HepG2 (cell line): ENCODE measurements around the gene OR6C2. TPM values are rescaled to one million over a fixed set of nuclear protein-coding genes. Genes with fewer than 3 reads are reported as not detected.

Experiments
- AGO2 ChIP-seq: fragments of 200-400 bp; formaldehyde crosslinking; optimal IDR thresholded peaks from 2 replicates; pipeline ENCODE3; 2017; ENCODE audit warnings: mild to moderate bottlenecking, low read depth, low read length, moderate library complexity
- ESRRA ChIP-seq: sonication (generic); formaldehyde crosslinking; IDR thresholded peaks from 2 replicates; pipeline ENCODE4 v1.5.1; 2020; ENCODE audit warnings: mild to moderate bottlenecking, low read depth, missing genetic modification reagents
- HES4 ChIP-seq: sonication (generic); formaldehyde crosslinking; IDR thresholded peaks from 2 replicates; pipeline ENCODE4 v1.9.0; 2021; ENCODE audit warnings: mild to moderate bottlenecking, missing genetic modification reagents, borderline replicate concordance
- IKZF1 ChIP-seq: fragments of 450-650 bp; IDR thresholded peaks from 2 replicates; pipeline ENCODE4 v1.7.1; 2016
- PCBP1 ChIP-seq: fragments of 200-400 bp; formaldehyde crosslinking; IDR thresholded peaks from 2 replicates; pipeline ENCODE4 v1.6.1; 2017; ENCODE audit warnings: mild to moderate bottlenecking, low read depth, low read length, borderline replicate concordance
- SOX5 ChIP-seq: IDR thresholded peaks from 2 replicates; pipeline ENCODE4 v1.6.1; 2016; ENCODE audit warnings: borderline replicate concordance
- SP5 ChIP-seq: IDR thresholded peaks from 2 replicates; pipeline ENCODE4 v1.6.1; 2016; ENCODE audit warnings: low read depth, borderline replicate concordance
- TBP ChIP-seq: sonication (generic); formaldehyde crosslinking; IDR thresholded peaks from 2 replicates; pipeline ENCODE4 v1.5.0; 2020; ENCODE audit warnings: missing genetic modification reagents
- U2AF2 ChIP-seq: fragments of 200-400 bp; formaldehyde crosslinking; IDR thresholded peaks from 2 replicates; pipeline ENCODE4 v1.6.1; 2017; ENCODE audit warnings: low read depth, mild to moderate bottlenecking, low read length
- ZKSCAN1 ChIP-seq: fragments of 150-350 bp; IDR thresholded peaks from 2 replicates; pipeline ENCODE4 v1.6.1; 2014; ENCODE audit warnings: low read length
- ZMYM2 ChIP-seq: sonication (generic); formaldehyde crosslinking; IDR thresholded peaks from 2 replicates; pipeline ENCODE4 v1.8.0; 2022; ENCODE audit warnings: mild to moderate bottlenecking, missing genetic modification reagents
- ZNF292 ChIP-seq: sonication (generic); formaldehyde crosslinking; IDR thresholded peaks from 2 replicates; pipeline ENCODE4 v1.8.1; 2022; ENCODE audit warnings: mild to moderate bottlenecking, low read depth, missing genetic modification reagents, borderline replicate concordance
- ZNF337 ChIP-seq: sonication (generic); formaldehyde crosslinking; IDR thresholded peaks from 2 replicates; pipeline ENCODE4 v1.5.1; 2020; ENCODE audit warnings: missing genetic modification reagents, low read depth, mild to moderate bottlenecking, borderline replicate concordance
- ZNF34 ChIP-seq: sonication (generic); formaldehyde crosslinking; IDR thresholded peaks from 2 replicates; pipeline ENCODE4 v1.4.0; 2020; ENCODE audit warnings: mild to moderate bottlenecking, missing genetic modification reagents, borderline replicate concordance
- ZNF841 ChIP-seq: sonication (generic); formaldehyde crosslinking; IDR thresholded peaks from 2 replicates; pipeline ENCODE4 v1.8.1; 2023; ENCODE audit warnings: missing genetic modification reagents, borderline replicate concordance
- ZSCAN21 ChIP-seq: sonication (generic); formaldehyde crosslinking; IDR thresholded peaks from 2 replicates; pipeline ENCODE4 v1.8.0; 2022; ENCODE audit warnings: mild to moderate bottlenecking, missing genetic modification reagents, moderate library complexity, borderline replicate concordance
- ZSCAN31 ChIP-seq: sonication (generic); formaldehyde crosslinking; IDR thresholded peaks from 2 replicates; pipeline ENCODE4 v1.5.0; 2020; ENCODE audit warnings: low read depth, mild to moderate bottlenecking, missing genetic modification reagents
- polyA plus RNA-seq, 8 experiments: library from polyadenylated mRNA; depleted of rRNA in 3 of 8; stranded (reverse) in 7 of 8; unstranded in 1 of 8; fragments of >200 nt; fragmentation: Illumina TruSeq in 4 of 8; extraction: Trizol in 4 of 8; gene quantifications; 2 replicates each; pipeline versions ENCODE4 v1.2.1 to v1.2.3, GENCODE V29; 2011 to 2016; ENCODE audit warnings: low read depth in 4 of 8, missing spikeins in 1 of 8, mixed read lengths in 1 of 8; ENCODE audit not compliant: insufficient read depth in 1 of 8
- total RNA-seq, 5 experiments: library from RNA; depleted of rRNA; stranded (reverse); fragments of >200 nt; fragmentation: Illumina TruSeq; extraction: Trizol; gene quantifications; 2 replicates each; pipeline ENCODE4 v1.2.3, GENCODE V29; 2016; ENCODE audit warnings: low read depth in 1 of 5
- TF ChIP-seq, protein P1 (sequence below): IDR thresholded peaks from 2 replicates; pipeline ENCODE4 v1.6.1; 2016; ENCODE audit warnings: low read depth, borderline replicate concordance
- TF ChIP-seq, protein P2 (sequence below): sonication (generic); formaldehyde crosslinking; IDR thresholded peaks from 2 replicates; pipeline ENCODE4 v1.4.0; 2020; ENCODE audit warnings: missing genetic modification reagents
- TF ChIP-seq, protein P3 (sequence below): sonication (generic); formaldehyde crosslinking; conservative IDR thresholded peaks from 2 replicates; pipeline ENCODE4 v1.8.0; 2022; ENCODE audit warnings: missing genetic modification reagents
- TF ChIP-seq, protein P4 (sequence below): sonication (generic); formaldehyde crosslinking; IDR thresholded peaks from 2 replicates; pipeline ENCODE4 v1.5.1; 2020; ENCODE audit warnings: mild to moderate bottlenecking, missing genetic modification reagents
- TF ChIP-seq, protein P5 (sequence below): sonication (generic); formaldehyde crosslinking; IDR thresholded peaks from 2 replicates; pipeline ENCODE4 v1.5.1; 2020; ENCODE audit warnings: mild to moderate bottlenecking, missing genetic modification reagents, moderate library complexity
- TF ChIP-seq, protein P6 (sequence below): sonication (generic); formaldehyde crosslinking; IDR thresholded peaks from 2 replicates; pipeline ENCODE4 v1.9.0; 2022; ENCODE audit warnings: missing genetic modification reagents, mild to moderate bottlenecking, borderline replicate concordance

Gene OR6C2
- total and polyA plus RNA-seq, 2 of the 13 experiments (the other 11 are each of a cell fraction or from before 2014, with no cell fraction given): not detected

DNA sequence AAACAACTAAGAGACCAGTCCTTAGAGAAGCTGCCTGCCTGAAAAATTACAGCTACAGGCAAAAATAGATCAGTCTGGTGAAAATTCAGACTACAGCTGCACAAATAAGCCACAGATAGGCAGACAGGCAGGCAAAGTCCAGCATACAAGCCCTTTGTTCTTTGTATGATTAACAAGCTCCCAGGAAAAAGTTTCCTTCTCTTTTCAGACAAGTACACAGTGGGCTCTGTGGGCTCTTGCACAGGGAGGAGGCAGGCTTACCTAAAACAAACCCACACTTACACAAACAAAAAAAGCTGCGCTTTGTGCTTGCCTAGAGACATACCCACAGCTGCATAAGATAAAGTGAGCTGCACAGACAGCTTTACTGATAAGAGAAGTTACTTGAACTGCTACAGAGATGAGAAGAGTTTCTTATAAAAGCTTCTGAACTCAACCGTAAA, 56.0 kb downstream of the OR6C2 start (continued):
- TF ChIP-seq ZKSCAN1: no peak
- TF ChIP-seq, protein P1, sequence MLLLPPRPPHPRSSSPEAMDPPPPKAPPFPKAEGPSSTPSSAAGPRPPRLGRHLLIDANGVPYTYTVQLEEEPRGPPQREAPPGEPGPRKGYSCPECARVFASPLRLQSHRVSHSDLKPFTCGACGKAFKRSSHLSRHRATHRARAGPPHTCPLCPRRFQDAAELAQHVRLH (CRISPR knock-in tag): peak; percentile 66; the same call in 1 of the 2 replicates
- TF ChIP-seq HES4 (CRISPR knock-in tag): no peak
- no peak for TF ChIP-seq ESRRA (CRISPR knock-in tag)
- TF ChIP-seq ZSCAN31 (CRISPR knock-in tag): no peak
- TF ChIP-seq ZNF337 (CRISPR knock-in tag): no peak
- TF ChIP-seq, protein P2, sequence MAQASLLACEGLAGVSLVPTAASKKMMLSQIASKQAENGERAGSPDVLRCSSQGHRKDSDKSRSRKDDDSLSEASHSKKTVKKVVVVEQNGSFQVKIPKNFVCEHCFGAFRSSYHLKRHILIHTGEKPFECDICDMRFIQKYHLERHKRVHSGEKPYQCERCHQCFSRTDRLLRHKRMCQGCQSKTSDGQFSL: no peak
- TF ChIP-seq ZNF841 (CRISPR knock-in tag): no peak
- TF ChIP-seq, protein P3, sequence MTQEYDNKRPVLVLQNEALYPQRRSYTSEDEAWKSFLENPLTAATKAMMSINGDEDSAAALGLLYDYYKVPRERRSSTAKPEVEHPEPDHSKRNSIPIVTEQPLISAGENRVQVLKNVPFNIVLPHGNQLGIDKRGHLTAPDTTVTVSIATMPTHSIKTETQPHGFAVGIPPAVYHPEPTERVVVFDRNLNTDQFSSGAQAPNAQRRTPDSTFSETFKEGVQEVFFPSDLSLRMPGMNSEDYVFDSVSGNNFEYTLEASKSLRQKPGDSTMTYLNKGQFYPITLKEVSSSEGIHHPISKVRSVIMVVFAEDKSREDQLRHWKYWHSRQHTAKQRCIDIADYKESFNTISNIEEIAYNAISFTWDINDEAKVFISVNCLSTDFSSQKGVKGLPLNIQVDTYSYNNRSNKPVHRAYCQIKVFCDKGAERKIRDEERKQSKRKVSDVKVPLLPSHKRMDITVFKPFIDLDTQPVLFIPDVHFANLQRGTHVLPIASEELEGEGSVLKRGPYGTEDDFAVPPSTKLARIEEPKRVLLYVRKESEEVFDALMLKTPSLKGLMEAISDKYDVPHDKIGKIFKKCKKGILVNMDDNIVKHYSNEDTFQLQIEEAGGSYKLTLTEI (CRISPR knock-in tag): no peak
- TF ChIP-seq ZNF292 (CRISPR knock-in tag): peak; percentile 98
- no peak for TF ChIP-seq U2AF2
- no peak for TF ChIP-seq TBP (CRISPR knock-in tag)
- TF ChIP-seq ZSCAN21: no peak
- TF ChIP-seq SOX5 (CRISPR knock-in tag): peak; percentile 92
- TF ChIP-seq ZNF34 (CRISPR knock-in tag): no peak
- TF ChIP-seq SP5 (CRISPR knock-in tag): peak; percentile 31; the same call in 1 of the 2 replicates
- TF ChIP-seq, protein P4, sequence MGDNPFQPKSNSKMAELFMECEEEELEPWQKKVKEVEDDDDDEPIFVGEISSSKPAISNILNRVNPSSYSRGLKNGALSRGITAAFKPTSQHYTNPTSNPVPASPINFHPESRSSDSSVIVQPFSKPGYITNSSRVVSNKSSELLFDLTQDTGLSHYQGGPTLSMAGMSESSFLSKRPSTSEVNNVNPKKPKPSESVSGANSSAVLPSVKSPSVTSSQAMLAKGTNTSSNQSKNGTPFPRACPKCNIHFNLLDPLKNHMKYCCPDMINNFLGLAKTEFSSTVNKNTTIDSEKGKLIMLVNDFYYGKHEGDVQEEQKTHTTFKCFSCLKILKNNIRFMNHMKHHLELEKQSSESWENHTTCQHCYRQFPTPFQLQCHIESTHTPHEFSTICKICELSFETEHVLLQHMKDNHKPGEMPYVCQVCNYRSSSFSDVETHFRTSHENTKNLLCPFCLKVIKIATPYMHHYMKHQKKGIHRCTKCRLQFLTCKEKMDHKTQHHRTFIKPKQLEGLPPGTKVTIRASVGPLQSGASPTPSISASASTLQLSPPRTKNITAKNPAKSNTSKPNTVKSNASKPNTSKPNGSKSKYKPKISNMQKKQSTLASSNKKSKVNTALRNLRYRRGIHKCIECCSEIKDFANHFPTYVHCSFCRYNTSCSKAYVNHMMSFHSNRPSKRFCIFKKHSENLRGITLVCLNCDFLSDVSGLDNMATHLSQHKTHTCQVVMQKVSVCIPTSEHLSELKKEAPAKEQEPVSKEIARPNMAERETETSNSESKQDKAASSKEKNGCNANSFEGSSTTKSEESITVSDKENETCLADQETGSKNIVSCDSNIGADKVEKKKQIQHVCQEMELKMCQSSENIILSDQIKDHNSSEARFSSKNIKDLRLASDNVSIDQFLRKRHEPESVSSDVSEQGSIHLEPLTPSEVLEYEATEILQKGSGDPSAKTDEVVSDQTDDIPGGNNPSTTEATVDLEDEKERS (CRISPR knock-in tag): no peak
- TF ChIP-seq PCBP1: no peak
- TF ChIP-seq, protein P5, sequence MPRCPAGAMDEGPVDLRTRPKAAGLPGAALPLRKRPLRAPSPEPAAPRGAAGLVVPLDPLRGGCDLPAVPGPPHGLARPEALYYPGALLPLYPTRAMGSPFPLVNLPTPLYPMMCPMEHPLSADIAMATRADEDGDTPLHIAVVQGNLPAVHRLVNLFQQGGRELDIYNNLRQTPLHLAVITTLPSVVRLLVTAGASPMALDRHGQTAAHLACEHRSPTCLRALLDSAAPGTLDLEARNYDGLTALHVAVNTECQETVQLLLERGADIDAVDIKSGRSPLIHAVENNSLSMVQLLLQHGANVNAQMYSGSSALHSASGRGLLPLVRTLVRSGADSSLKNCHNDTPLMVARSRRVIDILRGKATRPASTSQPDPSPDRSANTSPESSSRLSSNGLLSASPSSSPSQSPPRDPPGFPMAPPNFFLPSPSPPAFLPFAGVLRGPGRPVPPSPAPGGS (CRISPR knock-in tag): no peak
- TF ChIP-seq, protein P6, sequence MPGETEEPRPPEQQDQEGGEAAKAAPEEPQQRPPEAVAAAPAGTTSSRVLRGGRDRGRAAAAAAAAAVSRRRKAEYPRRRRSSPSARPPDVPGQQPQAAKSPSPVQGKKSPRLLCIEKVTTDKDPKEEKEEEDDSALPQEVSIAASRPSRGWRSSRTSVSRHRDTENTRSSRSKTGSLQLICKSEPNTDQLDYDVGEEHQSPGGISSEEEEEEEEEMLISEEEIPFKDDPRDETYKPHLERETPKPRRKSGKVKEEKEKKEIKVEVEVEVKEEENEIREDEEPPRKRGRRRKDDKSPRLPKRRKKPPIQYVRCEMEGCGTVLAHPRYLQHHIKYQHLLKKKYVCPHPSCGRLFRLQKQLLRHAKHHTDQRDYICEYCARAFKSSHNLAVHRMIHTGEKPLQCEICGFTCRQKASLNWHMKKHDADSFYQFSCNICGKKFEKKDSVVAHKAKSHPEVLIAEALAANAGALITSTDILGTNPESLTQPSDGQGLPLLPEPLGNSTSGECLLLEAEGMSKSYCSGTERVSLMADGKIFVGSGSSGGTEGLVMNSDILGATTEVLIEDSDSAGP (CRISPR knock-in tag): no peak
- no peak for TF ChIP-seq IKZF1
- no peak for TF ChIP-seq AGO2
- TF ChIP-seq ZMYM2 (CRISPR knock-in tag): no peak
